ENCODE measurements around the gene ZNF644. TPM values are rescaled to one million over a fixed set of nuclear protein-coding genes. Genes with fewer than 3 reads are reported as not detected.

Gene ZNF644
- total RNA-seq (2021; ENCODE audit: unreplicated experiment) = 55.9 TPM
- 12.3 and 14.4 TPM in 2 replicates for polyA plus RNA-seq (2012)
- Bru-seq, nascent RNA = percentile 96 among the genes with signal in this experiment
- BruChase-seq, experiment 1, labeled RNA remaining after a 6-hour chase = percentile 80 among the genes with signal in this experiment
- BruChase-seq, experiment 2, labeled RNA remaining after a 2-hour chase = percentile 93 among the genes with signal in this experiment
- long read RNA-seq, full-length matches to known transcripts = 24 of 65 reads
- long read RNA-seq, partial matches to known transcripts = 12 of 65 reads
- long read RNA-seq, other reads (novel, unspliced or antisense) = 29 of 65 reads

DNA sequence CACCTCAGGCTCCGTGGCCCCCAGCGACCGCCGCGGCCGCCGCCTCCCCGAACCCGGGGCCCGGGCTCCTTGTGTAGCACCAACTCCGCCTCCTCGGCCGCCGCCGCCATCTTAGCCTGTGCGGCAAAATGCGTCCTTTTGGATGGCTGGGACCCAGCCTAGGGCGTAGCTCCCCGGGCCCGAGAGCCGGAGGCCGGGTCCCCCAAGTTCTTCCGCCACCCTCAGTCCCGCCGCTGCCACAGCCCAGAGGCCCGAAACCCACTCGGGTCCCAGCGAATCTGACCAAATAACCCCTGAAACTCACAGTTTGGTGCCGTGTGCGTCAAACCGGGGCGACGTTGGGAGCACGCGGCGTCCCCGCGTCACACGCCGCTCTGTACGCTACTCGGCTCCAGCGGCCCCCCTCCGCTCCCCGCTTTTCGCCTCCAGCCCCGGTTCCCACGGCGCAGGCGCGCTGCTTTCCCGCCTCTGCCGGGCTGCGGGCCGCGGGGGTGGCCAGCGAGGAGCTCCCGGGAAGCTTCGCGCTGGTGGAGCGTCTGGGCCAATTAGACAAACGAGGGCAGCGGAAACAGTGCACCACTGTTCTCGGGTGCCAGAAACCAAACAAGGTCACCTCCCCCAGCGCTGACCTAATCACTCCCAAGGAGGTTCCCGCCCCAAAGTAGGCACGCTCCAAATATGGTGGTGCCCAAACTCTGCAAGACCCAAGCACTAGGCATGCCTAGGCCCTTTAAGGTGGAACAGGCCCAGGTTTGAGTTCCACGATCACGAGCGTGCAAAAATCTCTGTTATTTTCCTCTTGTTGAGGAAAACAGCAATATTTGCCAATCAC, at the start of gene ZNF644:
Gene ZNF644 (minus strand): TSS at position 350 of the 832 bp plus-strand sequence. CDS start 39,682 bp downstream, outside the sequence.
- ChIA-PET CTCF (no interaction called here), POLR2A (interaction anchor here (0.7 to 1.3 kb wide), 4 partner anchors 8 to 46 kb away, joined by 4 to 6 read pairs (median 4); no protein-coding TSS in a partner anchor), RAD21 (ENCODE audit: low non-redundant PET in 1 of 2, low total read pairs in 2 of 2, uncharacterized antibody in 2 of 2, unreplicated experiment in 2 of 2) (no interaction called here)
- peaks cover 52% of the 10 kb centered on the region for H3K79me2 ChIP-seq (ENCODE audit: insufficient read depth, low read length)
- peak within 1 kb of the TSS; percentile 96 for H3K27ac ChIP-seq (ENCODE audit: low read depth, low read length)
- peak within 1 kb of the TSS; percentile 90 for H3K9ac ChIP-seq (ENCODE audit: low read length)
- intact Hi-C loops (cut with micrococcal nuclease) = loop anchor here (5.0 kb wide), 1 partner anchor 300 kb away; no protein-coding TSS in a partner anchor
- no peaks in the 10 kb centered on the region for H3K27me3 ChIP-seq (ENCODE audit: insufficient read depth, low read length)
- peak; percentile 86 for ATAC-seq
- H3K4me1 ChIP-seq (ENCODE audit: control insufficient read depth in 1 of 2, insufficient read depth in 2 of 2, low read length in 2 of 2) = peaks cover 17 to 45% of the 10 kb centered on the region in 2 experiments
- DNase-seq (ENCODE audit: low read depth, low spot score) = peak; percentile 83
- H2AFZ ChIP-seq (ENCODE audit: low read depth, low read length, poor library complexity, severe bottlenecking) = no peak within 1 kb of the TSS
- no peaks in the 10 kb centered on the region for H3K36me3 ChIP-seq (ENCODE audit: control insufficient read depth in 1 of 2, insufficient read depth in 2 of 2, low read length in 2 of 2)
- peak within 1 kb of the TSS; percentile 81 for H3K4me2 ChIP-seq (ENCODE audit: low read length)
- H3K4me3 ChIP-seq (replicated peaks in 1 of 2; ENCODE audit: low read depth in 1 of 2, low read length in 2 of 2) = peak within 1 kb of the TSS; percentile 51 to 77
- BruUV-seq (replicated peaks) = TSS peak; percentile 48
- no peaks in the 10 kb centered on the region for H3K9me2 ChIP-seq (ENCODE audit: insufficient read depth)
- no peaks in the 10 kb centered on the region for H3K9me3 ChIP-seq (ENCODE audit: control insufficient read depth in 1 of 2, insufficient read depth in 1 of 2, low read depth in 1 of 2, low read length in 2 of 2)
- H4K20me1 ChIP-seq (ENCODE audit: insufficient read depth) = no peaks in the 10 kb centered on the region
- TF ChIP-seq TCF7L2 (IDR thresholded peaks at IDR 0.05; ENCODE audit: borderline replicate concordance, extremely low read depth, insufficient read depth, insufficient read length) = peak; percentile 30
- TF ChIP-seq, protein P1, sequence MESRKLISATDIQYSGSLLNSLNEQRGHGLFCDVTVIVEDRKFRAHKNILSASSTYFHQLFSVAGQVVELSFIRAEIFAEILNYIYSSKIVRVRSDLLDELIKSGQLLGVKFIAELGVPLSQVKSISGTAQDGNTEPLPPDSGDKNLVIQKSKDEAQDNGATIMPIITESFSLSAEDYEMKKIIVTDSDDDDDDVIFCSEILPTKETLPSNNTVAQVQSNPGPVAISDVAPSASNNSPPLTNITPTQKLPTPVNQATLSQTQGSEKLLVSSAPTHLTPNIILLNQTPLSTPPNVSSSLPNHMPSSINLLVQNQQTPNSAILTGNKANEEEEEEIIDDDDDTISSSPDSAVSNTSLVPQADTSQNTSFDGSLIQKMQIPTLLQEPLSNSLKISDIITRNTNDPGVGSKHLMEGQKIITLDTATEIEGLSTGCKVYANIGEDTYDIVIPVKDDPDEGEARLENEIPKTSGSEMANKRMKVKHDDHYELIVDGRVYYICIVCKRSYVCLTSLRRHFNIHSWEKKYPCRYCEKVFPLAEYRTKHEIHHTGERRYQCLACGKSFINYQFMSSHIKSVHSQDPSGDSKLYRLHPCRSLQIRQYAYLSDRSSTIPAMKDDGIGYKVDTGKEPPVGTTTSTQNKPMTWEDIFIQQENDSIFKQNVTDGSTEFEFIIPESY (IDR thresholded peaks at IDR 0.05; ENCODE audit: extremely low read depth, insufficient replicate concordance, low read length) = no peak
- TF ChIP-seq RAD21 (IDR thresholded peaks at IDR 0.05; ENCODE audit: low read depth) = no peak
- TF ChIP-seq SIN3A (IDR thresholded peaks at IDR 0.05; ENCODE audit: low read depth) = peak; percentile 11; the same call in 1 of the 2 replicates
- no peak for TF ChIP-seq ELF1 (IDR thresholded peaks at IDR 0.05; ENCODE audit: borderline replicate concordance, low read depth)
- no peak for TF ChIP-seq ZNF274 (IDR thresholded peaks at IDR 0.05; ENCODE audit: low read depth, low read length)
- TF ChIP-seq YY1 (IDR thresholded peaks at IDR 0.05; ENCODE audit: extremely low read depth, insufficient replicate concordance, low read depth, low read length) = peak; percentile 88
- no peak for TF ChIP-seq CEBPB (IDR thresholded peaks at IDR 0.05; ENCODE audit: low read depth)
- peak; percentile 56; the same call in 1 of the 2 replicates for TF ChIP-seq SP1 (IDR thresholded peaks at IDR 0.05; ENCODE audit: low read depth)
- peak; percentile 78 for TF ChIP-seq POLR2AphosphoS5 (IDR thresholded peaks at IDR 0.05; ENCODE audit: low read depth, low read length)
- TF ChIP-seq, protein P2, sequence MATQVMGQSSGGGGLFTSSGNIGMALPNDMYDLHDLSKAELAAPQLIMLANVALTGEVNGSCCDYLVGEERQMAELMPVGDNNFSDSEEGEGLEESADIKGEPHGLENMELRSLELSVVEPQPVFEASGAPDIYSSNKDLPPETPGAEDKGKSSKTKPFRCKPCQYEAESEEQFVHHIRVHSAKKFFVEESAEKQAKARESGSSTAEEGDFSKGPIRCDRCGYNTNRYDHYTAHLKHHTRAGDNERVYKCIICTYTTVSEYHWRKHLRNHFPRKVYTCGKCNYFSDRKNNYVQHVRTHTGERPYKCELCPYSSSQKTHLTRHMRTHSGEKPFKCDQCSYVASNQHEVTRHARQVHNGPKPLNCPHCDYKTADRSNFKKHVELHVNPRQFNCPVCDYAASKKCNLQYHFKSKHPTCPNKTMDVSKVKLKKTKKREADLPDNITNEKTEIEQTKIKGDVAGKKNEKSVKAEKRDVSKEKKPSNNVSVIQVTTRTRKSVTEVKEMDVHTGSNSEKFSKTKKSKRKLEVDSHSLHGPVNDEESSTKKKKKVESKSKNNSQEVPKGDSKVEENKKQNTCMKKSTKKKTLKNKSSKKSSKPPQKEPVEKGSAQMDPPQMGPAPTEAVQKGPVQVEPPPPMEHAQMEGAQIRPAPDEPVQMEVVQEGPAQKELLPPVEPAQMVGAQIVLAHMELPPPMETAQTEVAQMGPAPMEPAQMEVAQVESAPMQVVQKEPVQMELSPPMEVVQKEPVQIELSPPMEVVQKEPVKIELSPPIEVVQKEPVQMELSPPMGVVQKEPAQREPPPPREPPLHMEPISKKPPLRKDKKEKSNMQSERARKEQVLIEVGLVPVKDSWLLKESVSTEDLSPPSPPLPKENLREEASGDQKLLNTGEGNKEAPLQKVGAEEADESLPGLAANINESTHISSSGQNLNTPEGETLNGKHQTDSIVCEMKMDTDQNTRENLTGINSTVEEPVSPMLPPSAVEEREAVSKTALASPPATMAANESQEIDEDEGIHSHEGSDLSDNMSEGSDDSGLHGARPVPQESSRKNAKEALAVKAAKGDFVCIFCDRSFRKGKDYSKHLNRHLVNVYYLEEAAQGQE (IDR thresholded peaks at IDR 0.05; ENCODE audit: low read depth) = no peak
- no peak; the same call in 1 of the 2 replicates for TF ChIP-seq CBX3 (IDR thresholded peaks at IDR 0.05; ENCODE audit: low read depth)
- peak; percentile 98 for TF ChIP-seq SRF (IDR thresholded peaks at IDR 0.05; ENCODE audit: low read depth)
- TF ChIP-seq EZH2phosphoT487 (IDR thresholded peaks at IDR 0.05; ENCODE audit: borderline replicate concordance) = no peak
- TF ChIP-seq EZH2 (IDR thresholded peaks at IDR 0.05) = no peak
- TF ChIP-seq JUND (IDR thresholded peaks at IDR 0.05) = no peak
- TF ChIP-seq, protein P3, sequence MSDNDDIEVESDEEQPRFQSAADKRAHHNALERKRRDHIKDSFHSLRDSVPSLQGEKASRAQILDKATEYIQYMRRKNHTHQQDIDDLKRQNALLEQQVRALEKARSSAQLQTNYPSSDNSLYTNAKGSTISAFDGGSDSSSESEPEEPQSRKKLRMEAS (IDR thresholded peaks at IDR 0.05) = peak; percentile 95
- peak; percentile 75 for TF ChIP-seq POLR2A (IDR thresholded peaks at IDR 0.05; ENCODE audit: borderline replicate concordance, extremely low read depth, insufficient read depth, insufficient read length)
